T-helper 1 cell treated with Interleukin-12 subunit alpha and Interleukin-12 subunit beta and Interleukin-4 antibody, amounts not matched to agents 30 ng/mL and 1 ng/mL, for 36 hours (primary cell): ENCODE measurements around the gene SMG6. TPM values are rescaled to one million over a fixed set of nuclear protein-coding genes. Genes with fewer than 3 reads are reported as not detected.

ENCODE experiments used
- intact Hi-C: fragments of 100-400 bp; cut with micrococcal nuclease; formaldehyde crosslinking; loops from one replicate; pipeline ENCODE4 v1.15.1; 2024
- total RNA-seq: library from RNA; stranded (reverse); gene quantifications from 2 replicates; pipeline ENCODE4 v1.2.3, GENCODE V29; 2022

Gene SMG6
- total RNA-seq, 1 donor from 2014 or later: 42.1 TPM

DNA sequence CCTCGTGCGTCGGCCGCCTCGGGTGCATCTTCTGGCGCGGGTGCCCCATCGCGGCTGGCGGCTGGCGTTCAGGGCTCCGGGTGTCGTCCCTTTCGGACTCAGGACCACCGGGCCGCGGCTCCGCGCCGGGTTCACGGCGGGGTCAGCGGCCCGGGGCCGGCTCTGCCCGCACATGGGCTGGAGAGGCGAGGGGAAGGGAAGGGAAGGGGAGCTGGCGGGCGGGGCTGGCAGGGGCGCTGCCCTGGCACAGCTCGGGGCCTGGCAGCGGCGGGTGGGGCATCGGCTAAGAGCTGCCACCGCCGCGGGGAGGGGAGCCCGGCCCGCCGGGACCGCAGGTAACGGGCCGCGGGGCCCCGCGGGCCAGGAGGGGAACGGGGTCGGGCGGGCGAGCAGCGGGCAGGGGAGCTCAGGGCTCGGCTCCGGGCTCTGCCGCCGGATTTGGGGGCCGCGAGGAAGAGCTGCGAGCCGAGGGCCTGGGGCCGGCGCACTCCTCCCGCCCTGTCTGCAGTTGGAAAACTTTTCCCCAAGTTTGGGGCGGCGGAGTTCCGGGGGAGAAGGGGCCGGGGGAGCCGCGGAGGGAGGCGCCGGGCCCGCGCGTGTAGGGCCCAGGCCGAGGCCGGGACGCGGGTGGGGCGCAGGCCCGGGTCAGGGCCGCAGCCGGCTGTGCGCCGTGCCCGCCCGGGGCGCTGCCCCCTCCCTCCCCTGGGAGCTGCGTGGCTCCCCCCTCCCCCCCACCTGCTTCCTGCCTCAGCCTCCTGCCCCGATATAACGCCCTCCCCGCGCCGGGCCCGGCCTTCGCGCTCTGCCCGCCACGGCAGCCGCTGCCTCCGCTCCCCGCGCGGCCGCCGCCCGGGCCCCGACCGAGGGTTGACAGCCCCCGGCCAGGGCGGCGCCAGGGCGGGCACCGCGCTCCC is 248.0 kb downstream of the SMG6 start:
- intact Hi-C loops: loop anchor here (2.0 kb wide), 1 partner anchor 297 kb away; no protein-coding TSS in a partner anchor

DNA sequence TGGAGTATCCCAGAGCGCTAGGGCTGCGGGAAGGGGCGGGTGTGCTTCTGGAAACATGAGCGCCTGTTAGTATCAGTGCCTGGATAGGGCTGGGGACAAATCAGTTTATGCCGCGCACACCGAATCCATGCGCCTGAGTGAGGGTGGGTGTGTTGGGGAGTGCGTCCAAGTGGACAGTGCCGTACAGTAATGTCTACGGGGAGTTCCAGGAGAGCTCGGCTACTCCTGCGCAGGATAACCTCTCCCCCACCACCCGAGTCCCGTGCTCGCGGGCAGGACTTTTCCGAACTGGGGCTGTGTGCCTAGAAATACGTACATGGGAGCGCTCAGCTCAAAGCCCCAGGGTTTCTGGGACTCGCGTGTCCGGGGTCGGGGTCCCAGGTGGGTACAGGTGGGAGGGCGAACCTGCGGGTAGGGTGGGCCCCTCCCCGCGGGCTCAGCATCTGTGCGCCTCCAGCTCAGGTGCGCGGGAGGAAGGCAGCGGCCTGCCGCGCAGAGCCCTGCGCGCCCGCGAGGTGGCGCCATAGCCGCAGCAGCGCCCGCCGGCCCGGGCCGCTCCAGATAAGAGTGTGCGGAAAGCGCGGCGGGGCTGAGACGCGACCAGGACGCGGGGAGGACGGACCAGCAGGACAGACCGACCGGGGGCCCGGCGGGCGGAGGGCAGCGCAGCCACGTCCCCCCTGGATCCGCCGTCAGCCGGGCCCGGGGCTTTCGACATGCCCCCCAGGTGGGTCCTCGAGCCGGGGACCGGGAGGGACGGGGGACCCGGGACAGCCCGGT is 248.9 kb downstream of the SMG6 start, which contains the start of gene HIC1:
Gene HIC1 (plus strand): TSS at position 592 of the 780 bp plus-strand sequence. CDS start 1,588 bp downstream, outside the sequence.
- intact Hi-C loops: loop anchor here (1.0 to 2.0 kb wide), 7 partner anchors 190 to 362 kb away; partner anchors contain the start of genes SMG6, SRR and TSR1

DNA sequence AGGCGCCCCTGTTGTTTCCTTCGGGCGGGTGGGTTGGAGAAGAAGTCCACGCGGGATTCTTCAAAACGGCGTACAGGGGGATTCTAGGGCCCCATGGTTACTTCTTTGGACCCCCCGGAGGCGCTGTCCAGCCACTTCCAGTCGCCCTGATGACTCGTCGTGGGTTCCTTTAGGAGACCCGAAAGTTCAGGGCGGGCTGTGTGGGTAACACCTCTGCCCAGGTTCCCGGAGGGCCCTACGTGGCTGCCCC is 249.4 kb downstream of the SMG6 start:
- intact Hi-C loops: loop anchor here (1.0 to 2.0 kb wide), 7 partner anchors 190 to 362 kb away; partner anchors contain the start of genes SMG6, SRR and TSR1

DNA sequence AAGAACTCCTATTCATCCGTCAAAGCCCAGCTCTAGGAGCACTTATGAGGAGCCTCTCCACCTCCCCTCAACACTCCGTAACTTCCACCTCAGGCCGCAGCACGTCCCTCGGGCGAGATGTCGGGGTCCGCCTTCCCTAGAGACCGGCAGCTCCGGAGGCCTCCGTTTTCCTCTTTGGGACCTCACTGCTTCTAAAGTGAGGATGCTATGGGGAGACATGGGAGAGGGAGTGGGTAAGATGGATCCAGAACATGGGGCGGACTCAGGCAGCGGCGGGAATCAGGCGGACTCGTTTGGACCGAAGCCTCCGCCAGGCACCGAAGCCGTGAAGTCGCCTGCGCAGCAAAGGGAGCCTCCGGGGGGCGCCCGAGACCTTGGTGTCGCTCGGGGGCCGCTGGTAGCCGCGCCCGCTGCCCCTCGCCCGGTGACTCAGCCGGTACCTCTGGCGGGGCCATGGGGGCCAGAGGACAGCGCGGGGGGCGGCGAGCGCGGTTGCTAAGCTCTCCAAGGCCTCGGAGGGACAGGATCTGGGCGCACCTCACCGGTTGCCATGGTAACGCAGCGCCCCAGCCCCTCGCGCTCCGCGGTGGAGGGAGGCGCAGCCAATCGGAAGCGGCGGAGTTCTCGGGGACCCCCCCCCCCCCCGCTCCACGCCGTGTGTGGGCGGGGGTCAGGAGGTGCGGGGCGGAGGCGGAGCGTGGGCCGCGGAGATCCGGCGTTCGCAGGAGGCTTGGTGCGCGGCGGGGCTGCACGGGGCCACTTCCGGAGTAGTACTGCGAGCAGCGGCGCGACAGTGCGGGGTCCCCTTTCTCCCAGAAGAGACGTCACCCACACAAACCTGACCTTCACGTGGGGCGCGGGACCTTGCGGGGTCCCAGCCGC is 250.0 kb downstream of the SMG6 start:
- intact Hi-C loops: loop anchor here (1.0 to 2.0 kb wide), 7 partner anchors 191 to 363 kb away; partner anchors contain the start of genes SMG6, SRR and TSR1

DNA sequence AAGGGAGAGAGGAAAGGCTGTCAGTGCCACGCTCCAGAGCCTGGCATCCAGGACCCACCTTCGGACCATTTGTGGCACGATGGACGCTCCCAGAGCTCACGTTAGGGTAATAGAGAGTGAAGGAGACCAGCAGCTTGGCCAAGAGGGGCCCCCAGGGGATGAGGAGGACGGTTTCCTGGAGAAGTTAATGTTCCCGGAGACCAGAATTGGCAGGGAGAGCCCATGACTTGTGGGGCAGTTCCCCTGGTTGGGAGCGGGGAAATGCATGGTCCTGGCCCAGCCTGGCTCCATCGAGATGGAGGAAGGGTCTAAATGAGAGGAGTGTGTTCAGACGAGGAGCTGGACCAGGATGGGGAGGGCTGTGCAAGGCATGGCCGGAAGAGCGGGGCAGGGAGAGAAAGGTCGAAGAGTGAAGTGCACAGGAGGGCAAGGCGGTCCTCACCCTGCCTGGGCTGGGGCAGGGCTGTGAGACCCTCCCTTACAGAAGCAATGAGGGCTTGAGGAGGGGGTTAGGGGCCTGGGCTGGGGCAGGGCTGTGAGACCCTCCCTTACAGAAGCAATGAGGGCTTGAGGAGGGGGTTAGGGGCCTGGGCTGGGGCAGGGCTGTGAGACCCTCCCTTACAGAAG is 251.5 kb downstream of the SMG6 start:
- intact Hi-C loops: no loop called here

DNA sequence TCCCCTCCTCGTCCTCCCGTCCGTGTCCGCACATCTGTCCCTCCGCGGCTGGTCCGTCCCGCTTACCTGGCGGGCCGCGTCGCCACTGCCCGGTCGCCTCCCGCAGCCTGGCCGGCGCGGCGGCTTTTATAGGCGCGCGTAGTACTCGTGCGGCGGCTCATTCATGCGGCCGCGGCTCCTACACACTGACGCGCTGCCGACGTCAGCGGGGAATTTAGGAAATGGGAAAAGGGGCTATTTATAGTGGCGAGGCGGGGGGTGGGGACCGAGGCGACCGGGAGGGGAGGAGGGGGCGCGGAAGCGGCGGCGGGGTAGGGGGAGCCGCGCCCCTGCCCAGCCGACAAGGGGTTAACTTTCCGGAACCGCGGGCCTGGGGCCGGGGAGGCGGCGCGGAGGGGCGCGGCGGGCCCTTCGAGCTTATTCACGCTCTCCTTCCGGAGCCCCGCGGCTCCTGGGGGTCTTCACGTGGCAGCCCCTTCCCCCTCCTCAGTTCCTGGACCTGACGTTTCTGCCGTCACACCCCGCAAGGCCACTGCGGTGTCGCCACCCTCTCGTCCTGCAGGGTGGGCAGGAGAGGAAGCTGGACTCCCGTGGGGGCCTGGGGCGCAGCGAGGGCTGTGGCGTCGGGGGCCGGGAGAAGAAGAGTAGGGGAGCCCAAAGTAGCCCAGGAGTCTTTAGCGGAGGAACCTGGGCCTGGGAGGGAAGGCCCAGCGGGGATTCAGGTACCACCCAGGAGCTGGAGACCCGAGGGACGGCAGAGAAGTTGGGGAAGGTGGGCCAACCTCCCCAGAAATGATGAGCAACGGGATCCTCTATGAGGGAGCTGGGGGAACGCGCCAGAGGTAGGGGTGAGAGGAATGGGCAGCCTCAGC is 252.3 kb downstream of the SMG6 start:
- intact Hi-C loops: no loop called here

DNA sequence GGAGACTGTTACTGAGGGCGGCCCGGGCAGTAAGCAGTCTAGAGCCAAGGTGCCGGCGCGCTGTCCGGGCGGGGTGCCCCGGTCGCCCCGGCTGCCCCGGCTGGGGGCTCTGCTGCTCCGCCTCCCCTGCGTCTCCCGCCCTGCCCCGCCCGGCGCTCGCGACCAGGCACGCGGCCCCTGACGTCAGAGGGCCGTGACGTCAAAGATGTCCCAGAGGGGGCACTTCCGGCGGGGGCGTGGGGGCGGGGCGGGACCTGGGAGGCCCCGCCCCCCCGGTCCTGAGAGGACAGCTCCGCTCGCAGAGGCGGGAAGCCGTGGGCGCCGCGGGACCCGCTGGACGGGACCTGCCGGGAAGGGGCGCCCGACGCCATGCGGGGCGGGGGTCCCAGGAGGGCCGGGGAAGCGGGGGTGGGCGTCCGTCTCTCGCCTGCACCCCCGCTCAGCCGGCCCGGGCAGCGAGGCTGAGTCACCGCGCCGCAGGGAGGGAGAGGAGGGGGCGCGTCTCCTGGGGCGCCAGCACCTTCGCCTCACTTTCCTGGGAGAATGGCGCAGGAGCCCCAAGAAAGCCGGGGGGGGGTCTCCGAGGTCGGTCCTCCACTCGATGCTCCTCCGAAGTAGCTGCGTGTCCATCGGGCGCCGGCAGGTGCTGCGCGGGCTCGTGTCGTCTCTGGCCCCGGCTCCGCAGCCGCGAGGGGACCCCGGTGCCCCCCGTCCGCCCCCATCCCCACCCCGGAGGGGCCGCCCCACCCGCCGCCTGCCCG is 253.1 kb downstream of the SMG6 start:
- intact Hi-C loops: no loop called here

DNA sequence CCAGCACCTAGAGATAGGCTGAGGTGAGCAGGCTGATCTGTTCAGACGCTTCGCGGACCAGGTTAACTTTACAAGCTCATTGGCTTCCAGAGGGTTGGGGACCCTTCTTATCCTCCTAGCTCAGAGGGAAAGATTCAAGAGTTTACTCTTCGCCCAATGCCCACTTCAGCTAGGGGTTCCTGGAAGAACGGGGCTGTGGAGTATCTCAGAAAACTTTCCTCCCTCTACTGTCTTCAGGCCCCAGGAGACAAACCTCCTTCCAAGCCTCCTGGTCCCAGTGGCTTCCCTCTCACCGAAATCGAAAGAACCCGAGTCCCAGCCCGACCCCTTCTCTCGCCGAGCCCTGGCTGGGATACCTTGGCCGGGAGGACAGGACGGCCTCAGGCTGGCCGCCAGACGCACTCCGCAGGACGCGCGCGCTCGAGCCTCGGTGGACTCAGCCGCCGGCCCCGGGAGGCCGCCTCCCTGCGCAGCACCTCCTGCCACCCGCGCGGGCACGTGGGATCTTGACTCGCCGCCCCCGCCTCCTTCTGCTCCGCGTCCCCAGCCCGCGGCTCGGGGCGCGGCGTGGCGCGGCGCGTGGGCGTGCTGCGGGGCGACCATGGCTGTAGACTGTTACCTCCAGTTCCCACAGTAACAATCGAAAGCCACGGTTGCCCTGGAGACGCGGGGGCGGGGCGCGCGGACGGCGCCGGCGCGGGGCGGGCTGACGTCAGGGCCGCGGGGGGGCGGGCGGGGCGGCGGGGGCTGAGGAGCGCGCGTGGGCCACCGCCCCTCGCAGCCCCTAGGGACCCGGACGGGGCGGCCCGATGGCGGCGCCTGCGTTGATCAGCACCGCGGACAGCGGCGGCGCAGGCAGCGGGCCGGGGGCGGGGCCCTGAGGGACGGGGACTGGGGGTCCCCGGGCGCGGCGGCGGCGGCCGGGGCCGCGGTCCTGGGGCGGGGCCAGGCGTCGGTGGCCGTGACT is 254.0 kb downstream of the SMG6 start:
- intact Hi-C loops: loop anchor here (1.0 kb wide), 2 partner anchors 8 to 19 kb away; partner anchors contain the start of gene DPH1

- intact Hi-C loops: loop anchor here (1.0 kb wide), 2 partner anchors 8 to 19 kb away; partner anchors contain the start of gene DPH1
Observed at GRCh38 chr17:2048805-2049204, 254.8 kb downstream of the SMG6 start.

DNA sequence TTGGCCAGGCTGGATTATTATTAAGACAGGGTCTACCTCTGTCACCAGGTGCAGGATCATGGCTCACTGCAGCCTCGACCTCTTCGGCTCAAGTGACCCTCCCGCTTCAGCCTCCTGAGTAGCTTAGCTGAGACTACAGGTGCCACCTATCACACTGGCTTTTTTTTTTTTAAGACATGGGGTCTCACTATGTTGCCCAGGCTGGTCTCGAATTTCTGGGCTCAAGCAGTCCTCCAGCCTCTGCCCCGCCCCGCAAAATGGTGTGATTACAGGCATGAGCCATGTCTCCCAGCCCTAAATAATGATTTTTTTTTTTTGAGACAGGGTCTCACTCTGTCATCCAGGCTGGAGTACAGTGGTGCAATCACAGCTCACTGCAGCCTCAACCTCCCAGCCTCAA is 256.0 kb downstream of the SMG6 start:
- intact Hi-C loops: no loop called here

GRCh38 chr17:2044263-2044894 is 259.2 kb downstream of the SMG6 start:
- intact Hi-C loops: loop anchor here (5.0 kb wide), 2 partner anchors 172 to 377 kb away; no protein-coding TSS in a partner anchor

DNA sequence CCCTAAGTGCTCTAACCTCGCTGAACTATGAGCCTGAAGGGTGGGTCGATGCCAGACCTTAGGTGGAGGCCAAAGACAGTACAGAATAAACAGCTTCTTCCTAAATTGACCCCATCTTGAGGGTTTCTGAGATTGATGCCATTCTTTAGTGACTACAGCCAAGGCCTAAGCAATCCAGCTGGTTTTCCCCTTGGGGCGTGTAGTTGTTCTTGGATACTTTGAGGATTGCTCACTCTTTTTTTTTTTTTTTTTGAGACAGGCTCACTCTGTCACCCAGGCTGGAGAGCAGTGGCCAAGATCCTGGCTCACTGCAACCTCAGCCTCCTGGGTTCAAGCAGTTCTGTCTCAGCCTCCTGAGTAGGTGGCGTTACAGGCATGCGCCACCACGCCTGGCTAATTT is 259.8 kb downstream of the SMG6 start:
- intact Hi-C loops: loop anchor here (2.0 to 5.0 kb wide), 3 partner anchors 171 to 376 kb away; partner anchors contain the start of gene MNT

DNA sequence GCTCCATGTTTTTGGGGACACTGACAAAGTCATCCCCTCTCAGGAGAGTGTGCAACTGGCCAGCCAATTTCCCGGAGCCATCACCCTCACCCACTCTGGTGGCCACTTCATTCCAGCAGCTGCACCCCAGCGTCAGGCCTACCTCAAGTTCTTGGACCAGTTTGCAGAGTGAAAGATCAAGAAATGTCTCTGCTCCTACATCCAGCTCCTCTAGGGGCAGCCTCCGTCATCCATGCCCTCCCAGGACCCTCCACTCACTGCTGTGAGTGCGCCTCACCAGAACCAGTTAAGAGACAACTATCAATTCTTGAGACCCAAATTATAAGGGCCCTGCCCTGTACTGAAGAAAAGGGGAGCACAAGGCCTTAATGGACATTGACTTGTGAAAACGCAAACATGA is 260.7 kb downstream of the SMG6 start:
- intact Hi-C loops: loop anchor here (2.0 to 5.0 kb wide), 3 partner anchors 171 to 376 kb away; partner anchors contain the start of gene MNT

DNA sequence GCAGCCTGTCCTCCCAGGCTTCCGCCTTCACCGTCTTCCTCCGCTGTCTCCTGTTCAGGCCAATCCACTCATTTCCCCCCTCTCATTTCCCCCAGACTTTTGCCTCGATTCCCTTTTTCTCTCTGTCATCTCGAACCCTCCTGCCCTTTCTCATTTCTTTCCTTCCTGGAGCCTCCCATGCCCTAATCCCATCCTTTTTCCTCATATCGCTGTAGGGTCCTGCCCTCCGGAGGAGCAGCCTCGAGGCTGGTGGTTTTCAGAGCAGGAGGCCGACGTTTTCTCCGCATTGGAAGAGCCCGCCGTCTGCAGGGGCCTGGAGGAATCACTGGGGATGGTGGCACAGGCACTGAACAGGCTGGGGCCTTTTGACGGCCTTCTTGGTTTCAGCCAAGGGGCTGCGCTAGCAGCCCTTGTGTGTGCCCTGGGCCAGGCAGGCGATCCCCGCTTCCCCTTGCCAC is 261.2 kb downstream of the SMG6 start:
- intact Hi-C loops: loop anchor here (2.0 to 5.0 kb wide), 3 partner anchors 170 to 375 kb away; partner anchors contain the start of gene MNT

GRCh38 chr17:2041561-2042389 is 261.8 kb downstream of the SMG6 start, which contains the start of gene OVCA2:
Gene OVCA2 (plus strand): TSS chr17:2042022. CDS start chr17:2042048, 26 bp downstream.
- intact Hi-C loops: loop anchor here (1.0 to 5.0 kb wide), 7 partner anchors 8 to 374 kb away; partner anchors contain the start of genes DPH1, MNT and RTN4RL1
